Chondrocyte (in vitro differentiated cells): Measurements from ENCODE around the gene FBXL16. TPM values are rescaled to one million over a fixed set of nuclear protein-coding genes. Genes with fewer than 3 reads are reported as not detected.

Experiments
- DNase-seq: peaks from one replicate; pipeline ENCODE4 v3.0.0; 2021; ENCODE audit warnings: mixed read lengths, low spot score
- H3K27ac Mint-ChIP-seq: one replicate; pipeline ENCODE4 v1.8.0; 2021; ENCODE audit warnings: mild to moderate bottlenecking, moderate library complexity, mixed read lengths; ENCODE audit not compliant: unreplicated experiment
- H3K27me3 Mint-ChIP-seq: 2 replicates; pipeline ENCODE4 v1.8.0; 2021; ENCODE audit warnings: low read depth, mixed read lengths
- H3K36me3 Mint-ChIP-seq: 2 replicates; pipeline ENCODE4 v1.8.0; 2021; ENCODE audit warnings: low read depth, mixed read lengths
- H3K4me1 Mint-ChIP-seq: 2 replicates; pipeline ENCODE4 v1.8.0; 2021; ENCODE audit warnings: low read depth, mild to moderate bottlenecking, mixed read lengths
- H3K4me3 Mint-ChIP-seq: one replicate; pipeline ENCODE4 v1.8.0; 2021; ENCODE audit warnings: mild to moderate bottlenecking, moderate library complexity, mixed read lengths; ENCODE audit not compliant: unreplicated experiment
- H3K9me3 Mint-ChIP-seq: 2 replicates; pipeline ENCODE4 v1.8.0; 2021; ENCODE audit warnings: low read depth, mixed read lengths
- total RNA-seq: library from RNA; stranded (reverse); gene quantifications from 3 replicates; pipeline ENCODE4 v1.2.1, GENCODE V29; 2021
- TF ChIP-seq, protein P1 (sequence below): fragments of 200-600 bp; sonication (generic); IDR thresholded peaks from 2 replicates; pipeline ENCODE4 v1.5.0; 2021; ENCODE audit warnings: antibody characterized with exemption, mild to moderate bottlenecking, moderate library complexity

The FBXL16 gene
- total RNA-seq, 1 donor from 2014 or later, result 0.87 TPM

DNA sequence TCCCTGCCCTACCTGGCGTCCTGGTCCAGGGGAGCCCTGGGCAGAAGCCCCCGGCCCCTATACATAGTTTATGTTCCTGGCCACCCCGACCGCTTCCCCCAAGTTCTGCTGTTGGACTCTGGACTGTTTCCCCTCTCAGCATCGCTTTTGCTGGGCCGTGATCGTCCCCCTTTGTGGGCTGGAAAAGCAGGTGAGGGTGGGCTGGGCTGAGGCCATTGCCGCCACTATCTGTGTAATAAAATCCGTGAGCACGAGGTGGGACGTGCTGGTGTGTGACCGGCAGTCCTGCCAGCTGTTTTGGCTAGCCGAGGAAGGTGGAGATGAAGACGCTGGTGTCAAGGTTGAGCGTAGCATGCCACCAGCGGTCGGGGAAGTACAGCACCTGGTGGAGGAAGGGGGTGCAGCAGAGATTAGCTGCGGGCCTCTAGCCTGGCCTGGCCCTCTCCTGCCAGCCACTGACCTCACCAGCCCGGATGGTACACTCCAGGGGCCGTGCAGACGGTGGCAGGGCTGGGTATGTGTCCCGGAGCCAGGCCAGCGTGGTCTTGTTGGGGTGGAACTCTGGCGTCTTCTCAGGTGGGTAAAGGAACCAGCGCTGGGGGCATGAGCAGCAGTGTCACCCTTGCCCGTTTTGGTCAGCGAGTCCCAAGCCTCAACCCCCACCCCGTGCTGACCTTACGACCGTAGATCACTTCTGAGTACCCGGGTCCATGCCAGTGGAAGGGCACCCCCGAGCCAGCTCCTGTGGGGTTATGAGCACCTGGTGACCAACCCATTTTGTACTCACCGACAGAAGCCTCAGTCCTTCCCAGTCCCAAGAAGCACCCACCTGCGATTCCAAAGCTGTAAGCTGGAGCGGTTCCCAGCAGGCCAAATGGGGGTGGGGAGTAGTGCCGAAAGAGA is 22.9 kb downstream of the FBXL16 start:
- Mint-ChIP-seq H3K9me3 (no peaks in the 10 kb centered on the region), H3K4me3 (peak overlapping the region; percentile 68), H3K4me1 (peaks cover 38% of the 10 kb centered on the region), H3K36me3 (peaks cover 11% of the 10 kb centered on the region), H3K27ac (peak overlapping the region; percentile 59), H3K27me3 (no peaks in the 10 kb centered on the region)
- TF ChIP-seq, protein P1, sequence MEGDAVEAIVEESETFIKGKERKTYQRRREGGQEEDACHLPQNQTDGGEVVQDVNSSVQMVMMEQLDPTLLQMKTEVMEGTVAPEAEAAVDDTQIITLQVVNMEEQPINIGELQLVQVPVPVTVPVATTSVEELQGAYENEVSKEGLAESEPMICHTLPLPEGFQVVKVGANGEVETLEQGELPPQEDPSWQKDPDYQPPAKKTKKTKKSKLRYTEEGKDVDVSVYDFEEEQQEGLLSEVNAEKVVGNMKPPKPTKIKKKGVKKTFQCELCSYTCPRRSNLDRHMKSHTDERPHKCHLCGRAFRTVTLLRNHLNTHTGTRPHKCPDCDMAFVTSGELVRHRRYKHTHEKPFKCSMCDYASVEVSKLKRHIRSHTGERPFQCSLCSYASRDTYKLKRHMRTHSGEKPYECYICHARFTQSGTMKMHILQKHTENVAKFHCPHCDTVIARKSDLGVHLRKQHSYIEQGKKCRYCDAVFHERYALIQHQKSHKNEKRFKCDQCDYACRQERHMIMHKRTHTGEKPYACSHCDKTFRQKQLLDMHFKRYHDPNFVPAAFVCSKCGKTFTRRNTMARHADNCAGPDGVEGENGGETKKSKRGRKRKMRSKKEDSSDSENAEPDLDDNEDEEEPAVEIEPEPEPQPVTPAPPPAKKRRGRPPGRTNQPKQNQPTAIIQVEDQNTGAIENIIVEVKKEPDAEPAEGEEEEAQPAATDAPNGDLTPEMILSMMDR, result no peak
- DNase-seq, result no peak

DNA sequence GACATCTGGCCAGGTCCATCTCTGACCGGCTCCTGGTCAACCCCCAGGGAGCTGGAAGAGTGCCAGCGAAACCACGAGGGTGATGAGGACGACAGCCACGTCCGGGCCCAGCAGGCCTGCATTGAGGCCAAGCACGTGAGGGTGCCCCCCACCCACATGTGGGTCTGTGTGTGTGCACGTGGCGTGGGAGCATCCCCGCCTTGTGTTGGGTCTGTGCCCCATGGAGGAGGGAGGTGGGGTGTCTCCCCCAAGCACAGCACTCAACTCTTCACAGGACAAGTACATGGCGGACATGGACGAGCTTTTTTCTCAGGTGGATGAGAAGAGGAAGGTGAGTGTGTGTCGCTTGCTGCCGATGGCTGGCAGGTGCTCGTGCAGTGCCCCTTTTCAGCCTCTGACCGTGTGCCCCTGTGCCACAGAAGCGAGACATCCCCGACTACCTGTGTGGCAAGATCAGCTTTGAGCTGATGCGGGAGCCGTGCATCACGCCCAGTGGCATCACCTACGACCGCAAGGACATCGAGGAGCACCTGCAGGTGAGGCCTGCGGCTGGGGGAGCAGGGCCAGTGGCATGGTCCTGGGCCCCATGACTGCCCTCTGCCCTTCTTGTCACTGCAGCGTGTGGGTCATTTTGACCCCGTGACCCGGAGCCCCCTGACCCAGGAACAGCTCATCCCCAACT is 23.7 kb downstream of the FBXL16 start:
- TF ChIP-seq, protein P1, result no peak
- no peaks in the 10 kb centered on the region for H3K27me3 Mint-ChIP-seq
- no peaks in the 10 kb centered on the region for H3K9me3 Mint-ChIP-seq
- DNase-seq, result no peak
- H3K4me3 Mint-ChIP-seq, result peak overlapping the region; percentile 75
- H3K36me3 Mint-ChIP-seq, result peaks cover 10% of the 10 kb centered on the region
- H3K4me1 Mint-ChIP-seq, result peaks cover 38% of the 10 kb centered on the region
- peak overlapping the region; percentile 71 for H3K27ac Mint-ChIP-seq

DNA sequence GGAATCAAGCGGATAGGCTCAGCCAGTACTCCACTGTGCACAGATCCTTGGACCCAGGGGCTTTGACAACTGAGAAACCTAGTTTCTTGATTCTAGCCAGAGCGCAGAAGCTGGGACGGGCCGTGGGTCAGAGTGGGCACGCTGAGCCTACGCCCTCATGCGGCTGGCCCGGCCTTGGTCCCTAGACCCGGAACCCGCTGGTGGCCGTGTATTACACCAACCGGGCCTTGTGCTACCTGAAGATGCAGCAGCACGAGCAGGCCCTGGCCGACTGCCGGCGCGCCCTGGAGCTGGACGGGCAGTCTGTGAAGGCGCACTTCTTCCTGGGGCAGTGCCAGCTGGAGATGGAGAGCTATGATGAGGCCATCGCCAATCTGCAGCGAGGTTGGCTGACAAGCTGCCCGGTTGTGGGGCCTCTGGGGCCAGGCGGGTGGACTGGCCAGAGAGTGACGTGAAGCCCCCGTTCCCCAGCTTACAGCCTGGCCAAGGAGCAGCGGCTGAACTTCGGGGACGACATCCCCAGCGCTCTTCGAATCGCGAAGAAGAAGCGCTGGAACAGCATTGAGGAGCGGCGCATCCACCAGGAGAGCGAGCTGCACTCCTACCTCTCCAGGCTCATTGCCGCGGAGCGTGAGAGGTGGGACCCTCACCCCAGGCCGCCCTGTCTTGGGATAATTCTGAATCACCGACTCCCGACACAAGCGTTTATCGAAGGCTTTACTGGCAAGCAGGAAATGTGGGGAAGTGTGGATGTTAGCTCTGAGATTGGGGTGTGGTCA is 24.4 kb downstream of the FBXL16 start:
- peak overlapping the region; percentile 71 for H3K27ac Mint-ChIP-seq
- DNase-seq, result no peak

DNA sequence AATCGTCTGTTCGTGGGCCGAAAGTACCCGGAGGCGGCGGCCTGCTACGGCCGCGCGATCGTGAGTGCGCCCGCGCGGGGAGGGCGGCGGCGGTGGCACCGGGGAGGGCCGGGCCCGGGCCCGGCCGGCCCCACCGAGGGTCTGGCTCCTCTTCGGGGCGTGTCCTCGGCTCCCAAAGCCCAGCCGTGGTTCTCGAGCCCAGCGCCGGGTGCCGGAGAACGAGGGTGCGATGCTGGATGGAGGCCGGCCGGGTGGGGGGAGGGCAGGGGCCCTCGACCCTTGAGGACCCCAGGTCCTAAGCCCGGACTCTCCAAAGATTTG is 25.0 kb downstream of the FBXL16 start:
- Mint-ChIP-seq H3K4me3 (peak overlapping the region; percentile 75), H3K9me3 (no peaks in the 10 kb centered on the region), H3K27me3 (no peaks in the 10 kb centered on the region), H3K36me3 (peaks cover 8% of the 10 kb centered on the region), H3K4me1 (peaks cover 33% of the 10 kb centered on the region), H3K27ac (peak overlapping the region; percentile 71)
- TF ChIP-seq, protein P1, result no peak
- no peak for DNase-seq

More for the DNA sequence above, 24.4 kb downstream of the FBXL16 start:
- peak overlapping the region; percentile 75 for H3K4me3 Mint-ChIP-seq
- H3K4me1 Mint-ChIP-seq, result peaks cover 38% of the 10 kb centered on the region
- H3K9me3 Mint-ChIP-seq, result no peaks in the 10 kb centered on the region
- H3K36me3 Mint-ChIP-seq, result peaks cover 10% of the 10 kb centered on the region
- TF ChIP-seq, protein P1, result peak; percentile 38
- no peaks in the 10 kb centered on the region for H3K27me3 Mint-ChIP-seq
